Measurements from ENCODE around the gene STRN4. TPM values are rescaled to one million over a fixed set of nuclear protein-coding genes. Genes with fewer than 3 reads are reported as not detected.
"Not testable (repeated sequence)": the region's sequence is repeated elsewhere in the genome, so short reads cannot be mapped to it uniquely, and the experiment has no call there.

The STRN4 gene
- total RNA-seq, 2 donors from 2014 or later: 51.4 to 55.5 TPM

DNA sequence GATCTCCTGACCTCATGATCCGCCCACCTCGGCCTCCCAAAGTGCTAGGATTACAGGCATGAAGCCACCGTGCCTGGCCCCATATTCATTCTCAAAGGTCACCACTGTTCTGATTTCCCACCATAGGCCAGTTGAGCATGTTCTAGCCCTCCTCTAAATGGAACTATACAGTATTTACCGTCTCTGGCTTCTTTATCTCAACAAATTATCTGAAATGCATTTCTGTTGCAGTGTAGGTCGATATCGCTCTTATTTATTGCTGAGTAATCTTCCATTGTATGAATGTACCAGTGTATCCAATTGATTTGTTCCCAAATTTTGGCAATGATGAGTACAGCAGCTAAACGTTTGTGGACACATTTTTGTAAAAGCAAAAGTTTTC lies 26.8 kb upstream of the STRN4 start:
- Histone ChIP-seq H3K36me3 (replicated peaks in 1 of 2; ENCODE audit: insufficient read depth in 1 of 2, low read depth in 2 of 2) (peaks cover 0 to 4% of the 10 kb centered on the region in 2 donors), H3K9me3 (no peaks in the 10 kb centered on the region), H3K4me3 (no peak overlapping the region), H3K27me3 (no peaks in the 10 kb centered on the region), H3K4me1 (peaks cover 21% of the 10 kb centered on the region), H3K27ac (no peak overlapping the region)
- TF ChIP-seq, protein P1, sequence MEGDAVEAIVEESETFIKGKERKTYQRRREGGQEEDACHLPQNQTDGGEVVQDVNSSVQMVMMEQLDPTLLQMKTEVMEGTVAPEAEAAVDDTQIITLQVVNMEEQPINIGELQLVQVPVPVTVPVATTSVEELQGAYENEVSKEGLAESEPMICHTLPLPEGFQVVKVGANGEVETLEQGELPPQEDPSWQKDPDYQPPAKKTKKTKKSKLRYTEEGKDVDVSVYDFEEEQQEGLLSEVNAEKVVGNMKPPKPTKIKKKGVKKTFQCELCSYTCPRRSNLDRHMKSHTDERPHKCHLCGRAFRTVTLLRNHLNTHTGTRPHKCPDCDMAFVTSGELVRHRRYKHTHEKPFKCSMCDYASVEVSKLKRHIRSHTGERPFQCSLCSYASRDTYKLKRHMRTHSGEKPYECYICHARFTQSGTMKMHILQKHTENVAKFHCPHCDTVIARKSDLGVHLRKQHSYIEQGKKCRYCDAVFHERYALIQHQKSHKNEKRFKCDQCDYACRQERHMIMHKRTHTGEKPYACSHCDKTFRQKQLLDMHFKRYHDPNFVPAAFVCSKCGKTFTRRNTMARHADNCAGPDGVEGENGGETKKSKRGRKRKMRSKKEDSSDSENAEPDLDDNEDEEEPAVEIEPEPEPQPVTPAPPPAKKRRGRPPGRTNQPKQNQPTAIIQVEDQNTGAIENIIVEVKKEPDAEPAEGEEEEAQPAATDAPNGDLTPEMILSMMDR (IDR thresholded peaks at IDR 0.05): no peak
- no peak for TF ChIP-seq POLR2A (IDR thresholded peaks at IDR 0.05)
- intact Hi-C loops (cut with DNase I): no loop called here
- ATAC-seq: no peak
- WGBS, 2 donors: 65 to 71% methylated on average over 7 of the region's 7 CpGs
- DNase-seq: no peak

DNA sequence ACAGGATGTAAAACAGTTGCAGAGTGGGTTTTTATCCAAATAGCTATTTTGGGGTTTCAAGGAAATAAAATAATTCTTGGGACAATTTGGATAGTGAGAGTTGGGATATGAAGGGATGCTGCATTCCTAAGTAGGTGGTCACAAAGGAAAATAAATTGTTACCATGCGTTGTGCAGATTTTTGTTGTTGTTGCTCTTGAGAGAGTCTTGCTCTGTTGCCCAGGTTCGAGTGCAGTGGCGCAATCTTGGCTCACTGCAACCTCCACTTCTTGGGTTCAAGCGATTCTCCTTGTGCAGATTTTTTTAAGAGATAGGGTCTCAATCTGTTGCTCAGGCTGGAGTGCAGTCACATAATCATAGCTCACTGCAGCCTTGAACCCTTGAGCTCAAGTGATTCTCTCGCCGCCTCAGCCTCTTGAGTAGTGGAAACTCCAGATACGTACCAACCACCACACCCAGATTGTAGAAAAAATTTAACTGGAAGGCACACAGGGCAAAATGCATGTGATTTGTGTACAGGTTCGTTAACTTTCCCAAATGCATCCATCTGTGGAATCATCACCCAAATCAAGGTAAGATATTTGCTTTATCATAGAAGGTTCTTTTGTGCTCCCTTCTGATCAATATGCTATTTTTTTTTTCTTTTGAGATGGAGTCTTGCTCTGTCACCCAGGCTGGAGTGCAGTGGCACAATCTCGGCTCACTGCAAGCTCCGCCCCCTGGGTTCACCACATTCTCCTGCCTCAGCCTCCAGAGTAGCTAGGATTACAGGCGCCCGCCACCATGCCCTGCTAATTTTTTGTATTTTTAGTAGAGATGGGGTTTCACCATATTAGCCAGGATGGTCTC lies 26.1 kb upstream of the STRN4 start:
- H3K4me1 ChIP-seq: peaks cover 21% of the 10 kb centered on the region
- ATAC-seq: no peak
- no peak overlapping the region for H3K4me3 ChIP-seq
- no peaks in the 10 kb centered on the region for H3K9me3 ChIP-seq
- intact Hi-C loops (cut with DNase I): no loop called here
- 71 to 81% methylated on average over 11 to 12 of the region's 12 CpGs for WGBS, 2 donors
- no peak for DNase-seq
- peaks cover 0 to 4% of the 10 kb centered on the region in 2 donors for H3K36me3 ChIP-seq (replicated peaks in 1 of 2; ENCODE audit: insufficient read depth in 1 of 2, low read depth in 2 of 2)
- no peak for TF ChIP-seq POLR2A (IDR thresholded peaks at IDR 0.05)
- TF ChIP-seq, protein P1 (IDR thresholded peaks at IDR 0.05): no peak
- no peak overlapping the region for H3K27ac ChIP-seq
- H3K27me3 ChIP-seq: no peaks in the 10 kb centered on the region

DNA sequence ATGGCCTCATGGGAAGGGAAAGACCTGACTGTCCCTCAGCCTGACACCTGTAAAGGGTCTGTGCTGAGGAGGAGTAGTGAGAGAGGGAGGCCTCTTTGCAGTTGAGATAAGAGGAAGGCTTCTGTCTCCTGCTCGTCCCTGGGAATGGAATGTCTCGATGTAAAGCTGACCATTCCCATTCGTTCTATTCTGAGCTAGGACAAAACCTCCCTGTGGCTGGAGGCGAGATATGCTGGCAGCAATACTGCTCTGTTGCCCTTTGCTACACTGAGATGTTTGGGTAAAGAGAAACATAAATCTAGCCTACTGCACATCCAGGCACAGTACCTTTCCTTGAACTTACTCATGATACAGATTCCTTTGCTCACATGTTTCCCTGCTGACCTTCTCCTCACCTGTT lies 22.5 kb upstream of the STRN4 start:
- 12 to 27% methylated on average over 4 of the region's 4 CpGs for WGBS, 2 donors
- peaks cover 34% of the 10 kb centered on the region for H3K4me1 ChIP-seq
- DNase-seq; ATAC-seq; intact Hi-C loops (cut with DNase I); H3K27me3 ChIP-seq; H3K4me3 ChIP-seq; H3K9me3 ChIP-seq; H3K36me3 ChIP-seq (replicated peaks in 1 of 2; ENCODE audit: insufficient read depth in 1 of 2, low read depth in 2 of 2): not testable (repeated sequence)
- H3K27ac ChIP-seq: peak overlapping the region in 3 of 4 donors; percentile 8 to 56 (median 29)

DNA sequence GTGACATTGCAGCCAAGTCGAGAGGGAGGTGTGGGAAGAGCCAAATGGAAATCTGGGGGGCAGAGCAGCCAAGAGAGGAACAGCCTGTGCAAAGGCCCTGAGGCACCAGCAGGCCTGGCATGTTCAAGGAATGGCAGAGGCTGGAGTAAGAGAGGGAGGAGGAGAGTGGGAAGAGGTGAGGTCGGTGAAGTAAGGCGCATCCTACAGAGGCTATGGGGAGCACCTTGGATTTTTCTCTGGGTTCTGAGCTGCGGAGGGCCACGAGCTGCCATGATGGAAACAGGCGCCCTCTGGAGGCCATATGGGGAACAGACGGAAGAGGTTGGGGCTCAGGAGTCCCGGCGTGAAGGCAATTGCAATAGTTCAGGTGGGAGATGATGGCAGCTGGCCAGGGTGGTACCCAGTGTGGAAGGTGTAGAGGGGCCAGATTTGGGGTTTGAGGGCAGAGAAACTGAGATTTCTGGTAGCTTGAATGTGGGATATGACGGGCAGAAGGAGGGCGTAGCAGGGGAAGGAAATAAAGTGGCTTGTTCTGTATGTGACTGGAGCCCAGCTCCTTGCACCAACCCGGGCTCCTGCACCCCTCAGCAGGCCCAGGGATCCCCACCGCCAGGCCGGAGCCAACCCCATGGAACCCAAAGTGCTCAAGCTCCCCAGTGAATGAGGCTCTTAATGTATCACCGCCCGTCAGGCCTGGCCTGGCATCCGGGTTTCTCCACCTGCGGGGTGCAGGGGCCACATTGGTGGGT lies 20.5 kb upstream of the STRN4 start:
- Histone ChIP-seq H3K4me3 (no peak overlapping the region), H3K9me3 (no peaks in the 10 kb centered on the region), H3K36me3 (replicated peaks in 1 of 2; ENCODE audit: insufficient read depth in 1 of 2, low read depth in 2 of 2) (no peaks in the 10 kb centered on the region), H3K27ac (no peak overlapping the region), H3K27me3 (no peaks in the 10 kb centered on the region), H3K4me1 (peaks cover 34% of the 10 kb centered on the region)
- no peak for ATAC-seq
- WGBS, 2 donors: 51 to 58% methylated on average over 15 to 17 of the region's 18 CpGs
- peak in 3 of 4 donors; percentile 39 to 61 (median 57) for DNase-seq
- intact Hi-C loops (cut with DNase I): no loop called here
- TF ChIP-seq POLR2A (IDR thresholded peaks at IDR 0.05): no peak
- TF ChIP-seq, protein P1 (IDR thresholded peaks at IDR 0.05): peak in 6 of 7 experiments; percentile 37 to 68 (median 49)

DNA sequence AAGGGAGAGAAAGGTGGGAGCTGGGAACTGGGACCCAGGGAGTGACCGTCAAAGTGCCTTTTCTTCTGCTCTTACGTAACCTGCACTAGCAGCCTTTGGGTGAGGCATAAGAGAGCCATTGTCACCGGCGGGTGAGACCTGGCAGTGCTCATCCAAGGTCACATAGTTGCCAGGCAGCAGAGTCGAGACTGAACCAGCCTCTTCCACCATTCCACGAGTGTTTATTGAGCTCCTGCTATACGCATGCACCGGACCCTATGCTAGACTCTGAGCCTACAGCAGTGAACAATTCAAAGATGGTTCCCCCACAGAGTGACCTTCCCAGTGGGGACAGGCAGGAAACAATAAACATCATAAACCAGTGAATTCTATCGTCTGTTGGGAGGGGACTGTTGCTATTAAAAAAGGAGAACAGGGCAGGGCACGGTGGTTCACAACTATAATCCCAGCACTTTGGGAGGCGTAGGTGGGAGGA lies 18.6 kb upstream of the STRN4 start:
- Histone ChIP-seq H3K4me3 (no peak overlapping the region), H3K4me1 (peaks cover 33% of the 10 kb centered on the region), H3K27ac (peak overlapping the region; percentile 62 to 79 (median 70)), H3K9me3 (no peaks in the 10 kb centered on the region), H3K36me3 (replicated peaks in 1 of 2; ENCODE audit: insufficient read depth in 1 of 2, low read depth in 2 of 2) (no peaks in the 10 kb centered on the region), H3K27me3 (no peaks in the 10 kb centered on the region)
- peak; percentile 87 for ATAC-seq
- intact Hi-C loops (cut with DNase I): no loop called here
- 21 to 31% methylated on average over 11 of the region's 11 CpGs for WGBS, 2 donors
- DNase-seq: peak; percentile 57 to 88 (median 84)
- TF ChIP-seq, protein P1 (IDR thresholded peaks at IDR 0.05): no peak
- no peak for TF ChIP-seq POLR2A (IDR thresholded peaks at IDR 0.05)
